WTC11 (cell line): ENCODE data around the gene USO1. TPM values are rescaled to one million over a fixed set of nuclear protein-coding genes. Genes with fewer than 3 reads are reported as not detected.

Experiments used
- ATAC-seq: fragments of 200-7000 bp; cut with Tn5 transposase; 2 replicates; pipeline ENCODE4 v1.10.0; 2021; ENCODE audit warnings: mild to moderate bottlenecking, moderate library complexity
- CTCF ChIA-PET: fragments of 300-600 bp; sonication (Branson Sonifier 250); formaldehyde crosslinking; loops from one replicate; lab custom pipeline; 2021; ENCODE audit warnings: antibody characterized with exemption; lab: Charles Lee
- POLR2A ChIA-PET: fragments of 350-600 bp; sonication (Branson Sonifier 250); formaldehyde crosslinking; loops from one replicate; lab custom pipeline; 2021; ENCODE audit warnings: antibody characterized with exemption; lab: Charles Lee
- DNase-seq: peaks from one replicate; pipeline ENCODE4 v3.0.0; 2021; ENCODE audit warnings: low spot score
- H3K27ac Mint-ChIP-seq: 2 replicates; pipeline ENCODE4 v1.8.0; 2021; ENCODE audit warnings: mixed read lengths
- H3K27me3 Mint-ChIP-seq: 2 replicates; pipeline ENCODE4 v1.8.0; 2021; ENCODE audit warnings: low read depth, mild to moderate bottlenecking, moderate library complexity, mixed read lengths
- H3K36me3 Mint-ChIP-seq: 2 replicates; pipeline ENCODE4 v1.8.0; 2021; ENCODE audit warnings: mixed read lengths
- H3K4me1 Mint-ChIP-seq: 2 replicates; pipeline ENCODE4 v1.8.0; 2022; ENCODE audit warnings: mixed read lengths
- H3K4me3 Mint-ChIP-seq: 2 replicates; pipeline ENCODE4 v1.8.0; 2021; ENCODE audit warnings: mild to moderate bottlenecking, moderate library complexity, mixed read lengths
- H3K9me3 Mint-ChIP-seq: 2 replicates; pipeline ENCODE4 v1.8.0; 2021; ENCODE audit warnings: mixed read lengths
- ATF2 ChIP-seq: sonication (generic); formaldehyde crosslinking; IDR thresholded peaks from 2 replicates; pipeline ENCODE4 v1.8.1; 2022; ENCODE audit warnings: low read depth, missing genetic modification reagents, borderline replicate concordance
- ATF3 ChIP-seq: sonication (generic); formaldehyde crosslinking; conservative IDR thresholded peaks from 2 replicates; pipeline ENCODE4 v1.8.1; 2022; ENCODE audit warnings: mild to moderate bottlenecking, missing genetic modification reagents
- CTCF ChIP-seq: fragments of 200-600 bp; IDR thresholded peaks from 2 replicates; pipeline ENCODE4 v1.8.0; 2022; ENCODE audit warnings: antibody characterized with exemption
- ESRRA ChIP-seq: sonication (generic); formaldehyde crosslinking; IDR thresholded peaks from 2 replicates; pipeline ENCODE4 v1.8.1; 2022; ENCODE audit warnings: mild to moderate bottlenecking, missing genetic modification reagents, borderline replicate concordance
- GABPB1 ChIP-seq: sonication (generic); formaldehyde crosslinking; IDR thresholded peaks from 2 replicates; pipeline ENCODE4 v1.8.1; 2023; ENCODE audit warnings: mild to moderate bottlenecking, missing genetic modification reagents
- GRHL2 ChIP-seq: fragments of 250-450 bp; sonication (Bioruptor Pico); IDR thresholded peaks from 2 replicates; pipeline ENCODE4 v1.8.0; 2022; ENCODE audit warnings: mild to moderate bottlenecking, moderate library complexity; ENCODE audit not compliant: insufficient replicate concordance, severe bottlenecking
- MXD4 ChIP-seq: fragments of 250-450 bp; sonication (Bioruptor Pico); IDR thresholded peaks from 2 replicates; pipeline ENCODE4 v1.8.0; 2021; ENCODE audit warnings: mild to moderate bottlenecking, moderate library complexity, borderline replicate concordance
- NR3C1 ChIP-seq: sonication (generic); formaldehyde crosslinking; conservative IDR thresholded peaks from 2 replicates; pipeline ENCODE4 v1.8.1; 2023; ENCODE audit warnings: low read depth, mild to moderate bottlenecking, missing genetic modification reagents
- PREB ChIP-seq: sonication (generic); formaldehyde crosslinking; IDR thresholded peaks from 2 replicates; pipeline ENCODE4 v1.8.1; 2022; ENCODE audit warnings: mild to moderate bottlenecking, missing genetic modification reagents, moderate library complexity, borderline replicate concordance
- SMAD4 ChIP-seq: sonication (generic); formaldehyde crosslinking; IDR thresholded peaks from 2 replicates; pipeline ENCODE4 v1.8.0; 2022; ENCODE audit warnings: mild to moderate bottlenecking, missing genetic modification reagents
- SP1 ChIP-seq: sonication (generic); formaldehyde crosslinking; conservative IDR thresholded peaks from 2 replicates; pipeline ENCODE4 v1.8.1; 2022; ENCODE audit warnings: missing genetic modification reagents
- TCF7 ChIP-seq: sonication (generic); formaldehyde crosslinking; IDR thresholded peaks from 2 replicates; pipeline ENCODE4 v1.8.0; 2022; ENCODE audit warnings: mild to moderate bottlenecking, low read depth, missing genetic modification reagents, moderate library complexity
- TP53 ChIP-seq: sonication (generic); formaldehyde crosslinking; IDR thresholded peaks from 2 replicates; pipeline ENCODE4 v1.8.1; 2023; ENCODE audit warnings: mild to moderate bottlenecking, missing genetic modification reagents
- USF1 ChIP-seq: sonication (generic); formaldehyde crosslinking; IDR thresholded peaks from 2 replicates; pipeline ENCODE4 v1.8.0; 2022; ENCODE audit warnings: mild to moderate bottlenecking, missing genetic modification reagents
- ZNF281 ChIP-seq: sonication (generic); formaldehyde crosslinking; IDR thresholded peaks from 2 replicates; pipeline ENCODE4 v1.8.0; 2023; ENCODE audit warnings: mild to moderate bottlenecking, missing genetic modification reagents
- ZNF423 ChIP-seq: fragments of 250-450 bp; sonication (Bioruptor Pico); IDR thresholded peaks from 2 replicates; pipeline ENCODE4 v2.1.2; 2022; ENCODE audit warnings: mild to moderate bottlenecking, moderate library complexity
- ZNF425 ChIP-seq: fragments of 250-450 bp; sonication (Bioruptor Pico); conservative IDR thresholded peaks from 2 replicates; pipeline ENCODE4 v1.9.0; 2021; ENCODE audit warnings: mild to moderate bottlenecking
- ZNF671 ChIP-seq: fragments of 250-450 bp; sonication (Bioruptor Pico); IDR thresholded peaks from 2 replicates; pipeline ENCODE4 v1.8.0; 2021; ENCODE audit warnings: mild to moderate bottlenecking
- total RNA-seq: library from RNA; stranded (reverse); gene quantifications from 3 replicates; pipeline ENCODE4 v1.2.3, GENCODE V29; 2021

Gene USO1
- total RNA-seq, 1 experiment from 2014 or later, result 162 TPM

GRCh38 chr4:75737398-75737797, 13.0 kb downstream of the USO1 start:
- Mint-ChIP-seq H3K27ac (no peak overlapping the region), H3K9me3 (peaks cover 4% of the 10 kb centered on the region; the same call in 1 of the 2 replicates), H3K27me3 (no peaks in the 10 kb centered on the region), H3K36me3 (peaks cover 5% of the 10 kb centered on the region), H3K4me1 (peaks cover 5% of the 10 kb centered on the region; the same call in 1 of the 2 replicates), H3K4me3 (no peak overlapping the region)
- no peak for ATAC-seq
- ChIA-PET CTCF (no interaction called here), POLR2A (no interaction called here)
- no peak for DNase-seq
- TF ChIP-seq ZNF423 (no peak), ATF3 (CRISPR knock-in tag) (no peak), TCF7 (CRISPR knock-in tag) (no peak), ESRRA (no peak), ZNF671 (CRISPR knock-in tag) (no peak), CTCF (no peak), USF1 (no peak), SP1 (no peak)

GRCh38 chr4:75741027-75741426, 16.6 kb downstream of the USO1 start:
- CTCF ChIA-PET, result interaction anchor here (1.1 kb wide), 1 partner anchor 17 kb away, joined by 4 read pairs; the partner anchor contains the start of gene USO1
- POLR2A ChIA-PET, result interaction anchor here (0.8 kb wide), 1 partner anchor 16 kb away, joined by 3 read pairs; no protein-coding TSS in a partner anchor
- Mint-ChIP-seq H3K36me3 (0 out of 2 replicates have a peak, but pooled peaks cover 7% of the 10 kb centered on the region), H3K27ac (no peak overlapping the region), H3K9me3 (no peaks in the 10 kb centered on the region), H3K4me3 (no peak overlapping the region), H3K27me3 (no peaks in the 10 kb centered on the region), H3K4me1 (peaks cover 5% of the 10 kb centered on the region; the same call in 1 of the 2 replicates)
- TF ChIP-seq GABPB1 (CRISPR knock-in tag) (no peak), PREB (CRISPR knock-in tag) (no peak), MXD4 (CRISPR knock-in tag) (no peak), TP53 (no peak), GRHL2 (no peak), CTCF (no peak)
- no peak for DNase-seq
- no peak for ATAC-seq

GRCh38 chr4:75742451-75742850, 18.1 kb downstream of the USO1 start:
- no peak for ATAC-seq
- ChIA-PET POLR2A (no interaction called here), CTCF (no interaction called here)
- peaks cover 7% of the 10 kb centered on the region; the same call in 1 of the 2 replicates for H3K36me3 Mint-ChIP-seq
- no peaks in the 10 kb centered on the region for H3K9me3 Mint-ChIP-seq
- no peak overlapping the region for H3K4me3 Mint-ChIP-seq
- H3K27ac Mint-ChIP-seq, result no peak overlapping the region
- no peaks in the 10 kb centered on the region for H3K27me3 Mint-ChIP-seq
- H3K4me1 Mint-ChIP-seq, result no peaks in the 10 kb centered on the region
- DNase-seq, result no peak
- TF ChIP-seq ZNF281 (no peak), NR3C1 (CRISPR knock-in tag) (no peak), SMAD4 (CRISPR knock-in tag) (no peak), MXD4 (CRISPR knock-in tag) (no peak), ZNF425 (CRISPR knock-in tag) (no peak), ATF2 (CRISPR knock-in tag) (no peak)
